T47D (cell line): ENCODE data around the gene SGMS1.
"Not testable (repeated sequence)": the region's sequence is repeated elsewhere in the genome, so short reads cannot be mapped to it uniquely, and the experiment has no call there.

Experiments used
- DNase-seq, 2 experiments: peaks; one replicate each; pipeline versions ENCODE4 v3.0.0 to v3.0.0-alpha.2; 2011 to 2012; ENCODE audit warnings: low read depth in 1 of 2, low spot score in 1 of 2
- JUND ChIP-seq: IDR thresholded peaks from 2 replicates; pipeline ENCODE4 v1.6.1; 2012; ENCODE audit warnings: low read depth
- in situ Hi-C: cut with HindIII; loops from 2 replicates; pipeline ENCODE4 v1.10.0; 2016; ENCODE audit warnings: low sequenced_read_pairs, low pct_unique_long_range_greater_than_20kb

SGMS1 gene

GRCh38 chr10:50501924-50502452 is 121.8 kb downstream of the SGMS1 start:
- in situ Hi-C loops: no loop called here
- DNase-seq: peak; percentile 16 to 85
- TF ChIP-seq JUND: peak; percentile 64

GRCh38 chr10:50501478-50501877 is 122.3 kb downstream of the SGMS1 start:
- in situ Hi-C loops: no loop called here
- peak; percentile 13 to 55 for DNase-seq
- no peak for TF ChIP-seq JUND

- TF ChIP-seq JUND: no peak
These were observed 125.3 kb downstream of the SGMS1 start for GRCh38 chr10:50498465-50498864.

GRCh38 chr10:50497758-50498157 is 126.0 kb downstream of the SGMS1 start:
- in situ Hi-C loops: no loop called here
- DNase-seq: no peak
- TF ChIP-seq JUND: no peak

More at GRCh38 chr10:50498465-50498864, 125.3 kb downstream of the SGMS1 start:
- DNase-seq: no peak
- in situ Hi-C loops: no loop called here

DNA sequence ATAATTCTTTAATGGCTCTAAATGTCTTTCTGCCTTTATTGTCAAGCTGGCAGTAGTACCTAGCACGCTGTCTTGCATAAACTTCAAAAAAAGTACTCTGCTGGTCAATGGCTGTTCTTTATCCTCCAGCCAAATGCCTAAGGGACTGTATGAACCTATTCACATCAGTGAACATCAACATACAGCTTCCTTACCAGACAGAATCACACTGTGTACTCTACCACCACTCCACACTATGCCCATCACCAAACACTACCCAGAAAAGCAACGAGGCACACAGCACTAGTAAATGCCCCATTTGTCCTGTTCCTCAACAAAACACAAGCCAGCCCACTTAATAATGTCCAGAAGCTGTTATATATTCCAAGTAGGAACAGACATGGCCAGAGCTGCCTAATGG is 127.5 kb downstream of the SGMS1 start:
- no peak for DNase-seq
- in situ Hi-C loops: no loop called here
- TF ChIP-seq JUND: no peak

GRCh38 chr10:50490241-50490640 is 133.5 kb downstream of the SGMS1 start:
- in situ Hi-C loops: no loop called here
- no peak for DNase-seq
- TF ChIP-seq JUND: no peak

GRCh38 chr10:50484550-50484949 is 139.2 kb downstream of the SGMS1 start:
- in situ Hi-C loops, DNase-seq: not testable (repeated sequence)

DNA sequence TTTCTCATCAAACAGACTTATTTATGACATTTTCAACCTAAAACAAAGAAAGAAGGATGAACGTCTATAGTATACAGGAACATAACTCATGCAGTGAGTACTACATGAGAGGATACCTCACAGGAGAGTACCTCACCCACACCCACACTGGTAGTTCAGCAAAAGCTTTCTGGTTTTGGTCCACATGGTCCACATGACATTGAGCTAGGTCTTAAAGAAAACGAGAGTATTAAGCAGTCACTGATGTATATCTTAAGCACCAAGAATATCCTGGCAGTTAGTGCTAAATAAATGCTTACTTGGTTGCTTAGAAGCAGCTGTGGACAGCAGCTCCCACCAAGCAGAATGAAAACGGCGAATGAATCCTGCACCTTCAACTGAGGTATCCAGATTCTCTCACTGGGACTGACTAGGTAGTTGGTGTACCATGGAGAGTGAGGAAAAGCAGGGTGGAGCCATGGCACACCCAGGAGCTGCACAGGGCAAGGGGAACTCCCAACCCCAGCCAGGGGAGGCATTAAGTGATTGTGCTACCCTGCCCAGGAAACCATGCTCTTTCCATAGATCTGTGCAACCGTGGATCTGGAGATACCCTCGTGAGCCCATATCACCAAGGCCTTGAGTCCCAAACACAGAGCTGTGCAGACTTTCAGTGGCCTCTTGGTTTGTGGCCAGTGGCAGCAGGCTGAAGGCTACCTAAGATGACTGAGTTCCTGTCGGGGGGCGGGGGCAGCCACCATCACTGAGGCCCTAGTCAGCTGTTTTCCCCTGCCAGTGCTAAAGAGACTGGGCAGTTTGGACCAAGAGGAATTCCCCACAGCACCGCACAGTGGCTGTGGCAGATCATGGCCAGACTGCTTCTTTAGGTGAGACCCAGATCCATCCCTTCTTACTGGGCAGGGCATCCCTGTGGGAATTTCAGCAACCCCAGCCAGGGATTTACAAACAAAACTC is 143.4 kb downstream of the SGMS1 start:
- TF ChIP-seq JUND: no peak
- in situ Hi-C loops: no loop called here

GRCh38 chr10:50477287-50478203 is 146.2 kb downstream of the SGMS1 start:
- no peak for TF ChIP-seq JUND
- in situ Hi-C loops: no loop called here

More for the DNA sequence above, 143.4 kb downstream of the SGMS1 start:
- no peak for DNase-seq

GRCh38 chr10:50473756-50474155 is 150.0 kb downstream of the SGMS1 start:
- in situ Hi-C loops: no loop called here
- peak in 1 of 2 experiments; percentile 72 for DNase-seq
- no peak for TF ChIP-seq JUND

More at GRCh38 chr10:50477287-50478203, 146.2 kb downstream of the SGMS1 start:
- DNase-seq: no peak

GRCh38 chr10:50472914-50473313 is 150.8 kb downstream of the SGMS1 start:
- no peak for DNase-seq
- no peak for TF ChIP-seq JUND
- in situ Hi-C loops: no loop called here

GRCh38 chr10:50471583-50471975 is 152.2 kb downstream of the SGMS1 start:
- in situ Hi-C loops: no loop called here
- peak in 1 of 2 experiments; percentile 56 for DNase-seq
- peak; percentile 30; the same call in 1 of the 2 replicates for TF ChIP-seq JUND
